ENCODE results near the gene SCAF1. TPM values are rescaled to one million over a fixed set of nuclear protein-coding genes. Genes with fewer than 3 reads are reported as not detected.

The SCAF1 gene
- total and polyA plus RNA-seq, 2 of the 13 experiments (the other 11 are each of a cell fraction or from before 2014, with no cell fraction given) = 3.3 to 6.1 TPM

DNA sequence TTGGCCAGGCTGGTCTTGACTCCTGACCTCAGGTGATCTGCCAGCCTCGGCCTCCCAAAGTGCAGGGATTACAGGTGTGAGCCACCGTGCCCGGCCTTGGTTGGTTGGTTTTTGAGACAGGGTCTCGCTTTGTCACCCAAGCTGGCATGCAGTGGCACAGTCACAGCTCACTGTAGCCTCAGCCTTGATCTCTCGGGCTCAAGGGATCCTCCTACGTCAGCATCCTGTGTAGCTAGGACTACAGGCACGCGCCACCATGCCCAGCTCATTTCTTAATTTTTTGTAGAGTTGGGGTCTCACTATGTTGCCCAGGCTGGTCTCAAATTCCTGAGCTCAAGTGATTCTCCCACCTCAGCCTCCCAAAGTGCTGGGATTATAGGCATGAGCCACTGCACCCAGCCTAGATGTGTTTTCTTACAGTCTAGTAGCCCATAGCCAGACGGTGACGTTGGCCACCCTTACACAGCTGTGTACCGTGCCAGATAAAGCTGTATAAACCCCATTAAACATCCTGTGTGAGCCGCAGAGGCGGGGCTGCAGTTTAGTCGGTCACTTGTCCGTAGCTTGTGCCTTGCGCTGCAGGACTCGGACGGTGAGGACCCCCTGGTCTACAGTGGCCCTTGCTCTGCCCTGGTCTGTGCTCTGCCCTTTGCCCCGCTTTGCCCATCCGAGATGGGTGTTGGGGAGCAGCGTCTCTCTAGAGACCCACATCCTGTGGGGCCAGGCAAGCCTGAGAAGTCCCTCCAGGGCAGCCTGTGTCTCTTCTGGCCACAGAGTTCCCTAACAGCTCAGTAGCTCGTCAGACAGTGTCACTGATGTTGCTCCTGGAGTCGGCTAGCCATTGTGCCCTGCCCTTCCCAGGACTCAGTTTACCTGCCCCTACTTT is 13.8 kb downstream of the SCAF1 start:
- ChIA-PET CTCF (ENCODE audit: low intra/inter-chr PET ratio, low total read pairs) (no interaction called here), POLR2A (interaction anchor here (1.4 to 1.5 kb wide), 2 partner anchors 9 to 21 kb away, joined by 3 to 4 read pairs; no protein-coding TSS in a partner anchor)
- over 99% methylated on average over 13 of the region's 23 CpGs for WGBS (ENCODE audit: low lambda C conversion rate)

DNA sequence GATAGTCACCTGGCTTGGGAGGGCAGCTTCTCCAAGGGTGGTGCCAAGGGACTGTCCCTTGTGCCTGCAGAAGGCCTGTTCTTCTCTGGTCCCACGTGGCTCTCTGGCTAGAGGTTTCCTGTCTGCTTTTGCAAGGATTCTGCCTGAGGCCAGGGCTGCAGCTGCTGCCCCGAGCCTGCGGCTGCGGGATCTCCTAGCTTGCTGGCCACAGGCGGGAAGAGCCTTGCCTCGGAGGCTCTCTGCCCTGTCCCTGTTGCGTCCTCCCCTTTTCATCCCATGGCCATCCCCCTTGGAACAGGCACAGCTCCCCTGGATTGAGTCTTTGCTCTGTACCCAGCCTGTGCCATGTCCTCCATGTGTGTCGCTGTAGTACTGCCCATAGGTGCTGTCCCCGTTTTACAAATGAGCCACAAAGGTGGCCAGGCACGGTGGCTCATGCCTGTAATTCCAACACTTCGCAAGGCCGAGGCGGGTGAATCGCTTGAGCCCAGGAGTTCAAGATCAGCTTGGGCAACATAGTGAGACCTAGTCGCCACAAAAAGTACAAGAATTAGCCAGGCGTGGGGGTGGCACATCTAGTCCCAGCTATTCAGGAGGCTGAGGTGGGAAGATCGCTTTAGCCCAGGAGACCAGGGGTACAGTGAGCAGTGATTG is 14.6 kb downstream of the SCAF1 start:
- DNase-seq (ENCODE audit: low spot score) (no peak), ATAC-seq (no peak), FAIRE-seq (no peak)
- H3K9ac ChIP-seq (ENCODE audit: insufficient read depth, low read depth, low read length) = no peak overlapping the region
- H3K27me3 ChIP-seq (ENCODE audit: control insufficient read depth in 1 of 2, insufficient read depth in 2 of 2, low read length in 2 of 2) = no peaks in the 10 kb centered on the region
- H3K4me2 ChIP-seq (ENCODE audit: low read depth, low read length) = no peak overlapping the region
- BruUV-seq (replicated peaks) = no TSS peak
- intact Hi-C loops (cut with micrococcal nuclease; ENCODE audit: unreplicated experiment) = no loop called here
- WGBS (ENCODE audit: low lambda C conversion rate) = 94% methylated on average over 16 of the region's 17 CpGs
- no peaks in the 10 kb centered on the region for H3K79me2 ChIP-seq (ENCODE audit: insufficient read depth, low read length)
- no peak overlapping the region for H2AFZ ChIP-seq (ENCODE audit: low read length)
- peaks cover 14% of the 10 kb centered on the region; the same call in 1 of the 2 replicates for H3K4me1 ChIP-seq (ENCODE audit: insufficient read depth, low read length)
- no peak overlapping the region for H3K27ac ChIP-seq (ENCODE audit: extremely low read length, insufficient read depth, low read length)
- H3K36me3 ChIP-seq (replicated peaks in 1 of 2; ENCODE audit: control insufficient read depth in 1 of 2, insufficient read depth in 2 of 2, low read length in 2 of 2) = peaks cover 26 to 77% of the 10 kb centered on the region in 2 experiments; a peak in 4 of 5 replicates
- H3K9me3 ChIP-seq (ENCODE audit: low read length) = no peaks in the 10 kb centered on the region
- H4K20me1 ChIP-seq (ENCODE audit: insufficient read depth, low read length) = no peaks in the 10 kb centered on the region
- no peak overlapping the region for H3K4me3 ChIP-seq (replicated peaks in 1 of 3; ENCODE audit: insufficient read depth in 1 of 3, low read depth in 2 of 3, low read length in 3 of 3)
- in situ Hi-C loops (cut with HindIII; ENCODE audit: extremely low pct_ligation_motif_present, low pct_unique_long_range_greater_than_20kb) = no loop called here
- CTCF ChIA-PET (ENCODE audit: low intra/inter-chr PET ratio, low total read pairs) = no interaction called here
- POLR2A ChIA-PET = interaction anchor here (1.4 to 2.1 kb wide), 2 partner anchors 8 to 14 kb away, joined by 3 to 7 read pairs; partner anchors contain the start of gene SCAF1
- TF ChIP-seq, protein P1, sequence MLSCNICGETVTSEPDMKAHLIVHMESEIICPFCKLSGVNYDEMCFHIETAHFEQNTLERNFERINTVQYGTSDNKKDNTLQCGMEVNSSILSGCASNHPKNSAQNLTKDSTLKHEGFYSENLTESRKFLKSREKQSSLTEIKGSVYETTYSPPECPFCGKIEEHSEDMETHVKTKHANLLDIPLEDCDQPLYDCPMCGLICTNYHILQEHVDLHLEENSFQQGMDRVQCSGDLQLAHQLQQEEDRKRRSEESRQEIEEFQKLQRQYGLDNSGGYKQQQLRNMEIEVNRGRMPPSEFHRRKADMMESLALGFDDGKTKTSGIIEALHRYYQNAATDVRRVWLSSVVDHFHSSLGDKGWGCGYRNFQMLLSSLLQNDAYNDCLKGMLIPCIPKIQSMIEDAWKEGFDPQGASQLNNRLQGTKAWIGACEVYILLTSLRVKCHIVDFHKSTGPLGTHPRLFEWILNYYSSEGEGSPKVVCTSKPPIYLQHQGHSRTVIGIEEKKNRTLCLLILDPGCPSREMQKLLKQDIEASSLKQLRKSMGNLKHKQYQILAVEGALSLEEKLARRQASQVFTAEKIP (CRISPR knock-in tag; IDR thresholded peaks at IDR 0.05; ENCODE audit: borderline replicate concordance) = no peak
- TF ChIP-seq, protein P2, sequence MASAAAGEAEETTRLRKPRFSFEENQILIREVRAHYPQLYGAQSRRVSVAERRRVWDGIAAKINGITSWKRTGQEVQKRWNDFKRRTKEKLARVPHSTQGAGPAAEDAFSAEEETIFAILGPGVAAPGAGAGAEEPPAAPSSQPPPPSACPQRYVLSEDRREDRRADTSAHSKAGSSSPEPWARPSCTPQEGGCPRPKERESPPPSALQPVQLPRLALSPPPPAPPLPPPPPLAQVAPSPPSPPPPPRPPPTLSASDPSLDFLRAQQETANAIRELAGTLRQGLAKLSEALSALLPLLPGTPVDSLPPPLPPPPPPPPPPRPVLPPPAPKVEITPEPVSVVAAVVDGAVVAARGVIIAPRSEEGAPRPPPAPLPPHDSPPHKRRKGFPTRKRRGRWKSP (CRISPR knock-in tag; IDR thresholded peaks at IDR 0.05) = no peak
- TF ChIP-seq ZNF660 (CRISPR knock-in tag; IDR thresholded peaks at IDR 0.05; ENCODE audit: borderline replicate concordance, low read depth) (no peak), RAD21 (CRISPR knock-in tag; IDR thresholded peaks at IDR 0.05) (no peak), MBD4 (IDR thresholded peaks at IDR 0.05; ENCODE audit: borderline replicate concordance, low read length) (no peak), ZNF761 (CRISPR knock-in tag; conservative IDR thresholded peaks at IDR 0.05) (no peak), SMARCC2 (IDR thresholded peaks at IDR 0.05) (no peak)
- TF ChIP-seq, protein P3, sequence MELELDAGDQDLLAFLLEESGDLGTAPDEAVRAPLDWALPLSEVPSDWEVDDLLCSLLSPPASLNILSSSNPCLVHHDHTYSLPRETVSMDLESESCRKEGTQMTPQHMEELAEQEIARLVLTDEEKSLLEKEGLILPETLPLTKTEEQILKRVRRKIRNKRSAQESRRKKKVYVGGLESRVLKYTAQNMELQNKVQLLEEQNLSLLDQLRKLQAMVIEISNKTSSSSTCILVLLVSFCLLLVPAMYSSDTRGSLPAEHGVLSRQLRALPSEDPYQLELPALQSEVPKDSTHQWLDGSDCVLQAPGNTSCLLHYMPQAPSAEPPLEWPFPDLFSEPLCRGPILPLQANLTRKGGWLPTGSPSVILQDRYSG (CRISPR knock-in tag; IDR thresholded peaks at IDR 0.05) = no peak

More for the DNA sequence above, 13.8 kb downstream of the SCAF1 start:
- peaks cover 14% of the 10 kb centered on the region; the same call in 1 of the 2 replicates for H3K4me1 ChIP-seq (ENCODE audit: insufficient read depth, low read length)
- no peaks in the 10 kb centered on the region for H3K27me3 ChIP-seq (ENCODE audit: control insufficient read depth in 1 of 2, insufficient read depth in 2 of 2, low read length in 2 of 2)
- FAIRE-seq (no peak), ATAC-seq (no peak), DNase-seq (ENCODE audit: low spot score) (no peak)
- H3K36me3 ChIP-seq (replicated peaks in 1 of 2; ENCODE audit: control insufficient read depth in 1 of 2, insufficient read depth in 2 of 2, low read length in 2 of 2) = peaks cover 26 to 74% of the 10 kb centered on the region in 2 experiments; a peak in 4 of 5 replicates
- no peak overlapping the region for H3K4me2 ChIP-seq (ENCODE audit: low read depth, low read length)
- H3K79me2 ChIP-seq (ENCODE audit: insufficient read depth, low read length) = no peaks in the 10 kb centered on the region
- TF ChIP-seq EEA1 (CRISPR knock-in tag; IDR thresholded peaks at IDR 0.05; ENCODE audit: borderline replicate concordance) (no peak), ZNF121 (CRISPR knock-in tag; IDR thresholded peaks at IDR 0.05) (peak; percentile 67; the same call in 1 of the 2 replicates)
- no peak overlapping the region for H3K27ac ChIP-seq (ENCODE audit: extremely low read length, insufficient read depth, low read length)
- H2AFZ ChIP-seq (ENCODE audit: low read length) = no peak overlapping the region
- in situ Hi-C loops (cut with HindIII; ENCODE audit: extremely low pct_ligation_motif_present, low pct_unique_long_range_greater_than_20kb) = no loop called here
- intact Hi-C loops (cut with micrococcal nuclease; ENCODE audit: unreplicated experiment) = no loop called here
- BruUV-seq (replicated peaks) = no TSS peak
- no peak overlapping the region for H3K4me3 ChIP-seq (replicated peaks in 1 of 3; ENCODE audit: insufficient read depth in 1 of 3, low read depth in 2 of 3, low read length in 3 of 3)
- H3K9ac ChIP-seq (ENCODE audit: insufficient read depth, low read depth, low read length) = no peak overlapping the region
- H3K9me3 ChIP-seq (ENCODE audit: low read length) = no peaks in the 10 kb centered on the region
- H4K20me1 ChIP-seq (ENCODE audit: insufficient read depth, low read length) = no peaks in the 10 kb centered on the region

Measured in HepG2 (cell line).